ENCODE data around the gene PCIF1. TPM values are rescaled to one million over a fixed set of nuclear protein-coding genes. Genes with fewer than 3 reads are reported as not detected.

PCIF1 gene
- total and polyA plus RNA-seq, 2 experiments from 2014 or later, result 5.3 to 24.3 TPM

GRCh38 chr20:45933266-45934045 lies 1.0 kb upstream of the PCIF1 start:
- TF ChIP-seq EZH2 (IDR thresholded peaks at IDR 0.05; ENCODE audit: insufficient read depth, poor library complexity, severe bottlenecking), result no peak
- H2AFZ ChIP-seq, result peak overlapping the region; percentile 70
- peaks cover 12% of the 10 kb centered on the region; the same call in 1 of the 2 replicates for H3K4me1 ChIP-seq (ENCODE audit: insufficient read depth)
- peak overlapping the region; percentile 95 for H3K27ac ChIP-seq
- no peaks in the 10 kb centered on the region for H4K20me1 ChIP-seq (ENCODE audit: insufficient read depth)
- peak overlapping the region; percentile 99 for H3K9ac ChIP-seq
- peak overlapping the region; percentile 95 for H3K4me3 ChIP-seq
- peak overlapping the region; percentile 97 for H3K4me2 ChIP-seq (ENCODE audit: unreplicated experiment)
- H3F3A ChIP-seq (ENCODE audit: insufficient read depth), result peaks cover 16% of the 10 kb centered on the region
- H3K9me3 ChIP-seq (ENCODE audit: low read depth), result no peaks in the 10 kb centered on the region
- peak; percentile 83 for DNase-seq
- H3K27me3 ChIP-seq (replicated peaks; ENCODE audit: insufficient read depth), result no peaks in the 10 kb centered on the region
- H3K9me2 ChIP-seq (ENCODE audit: insufficient read depth), result no peaks in the 10 kb centered on the region
- peaks cover 9% of the 10 kb centered on the region; the same call in 1 of the 2 replicates for H3K36me3 ChIP-seq (ENCODE audit: low read depth)
- H3K79me2 ChIP-seq (ENCODE audit: insufficient read depth), result peaks cover 50% of the 10 kb centered on the region
- WGBS, 2 experiments (ENCODE audit: low coverage in 1 of 2, low lambda C conversion rate in 2 of 2, missing lambda C conversion rate in 2 of 2), result 32 to 33% methylated on average over 22 of the region's 22 CpGs
- in situ Hi-C loops (cut with MboI), result no loop called here

- H3K4me3 ChIP-seq, result peak overlapping the region; percentile 95
- peaks cover 12% of the 10 kb centered on the region; the same call in 1 of the 2 replicates for H3K4me1 ChIP-seq (ENCODE audit: insufficient read depth)
- peak overlapping the region; percentile 99 for H3K9ac ChIP-seq
- H3K9me3 ChIP-seq (ENCODE audit: low read depth), result no peaks in the 10 kb centered on the region
- 1 to 2% methylated on average over 26 to 33 of the region's 34 CpGs for WGBS, 2 experiments (ENCODE audit: low coverage in 1 of 2, low lambda C conversion rate in 2 of 2, missing lambda C conversion rate in 2 of 2)
- peaks cover 14% of the 10 kb centered on the region; the same call in 1 of the 2 replicates for H3F3A ChIP-seq (ENCODE audit: insufficient read depth)
- H3K4me2 ChIP-seq (ENCODE audit: unreplicated experiment), result peak overlapping the region; percentile 97
- H3K79me2 ChIP-seq (ENCODE audit: insufficient read depth), result peaks cover 52% of the 10 kb centered on the region
- peak; percentile 68 for DNase-seq
- peak overlapping the region; percentile 95 for H3K27ac ChIP-seq
- peaks cover 10% of the 10 kb centered on the region; the same call in 1 of the 2 replicates for H3K36me3 ChIP-seq (ENCODE audit: low read depth)
- no peaks in the 10 kb centered on the region for H3K27me3 ChIP-seq (replicated peaks; ENCODE audit: insufficient read depth)
- in situ Hi-C loops (cut with MboI), result no loop called here
- TF ChIP-seq EZH2 (IDR thresholded peaks at IDR 0.05; ENCODE audit: insufficient read depth, poor library complexity, severe bottlenecking) (no peak), EZH2phosphoT487 (IDR thresholded peaks at IDR 0.05; ENCODE audit: insufficient read depth, low read depth) (no peak)
- H2AFZ ChIP-seq, result peak overlapping the region; percentile 70
- H4K20me1 ChIP-seq (ENCODE audit: insufficient read depth), result no peaks in the 10 kb centered on the region
- no peaks in the 10 kb centered on the region for H3K9me2 ChIP-seq (ENCODE audit: insufficient read depth)
These were observed 367 bp upstream of the PCIF1 start for GRCh38 chr20:45934046-45934585.

- peak; percentile 76 for DNase-seq
- H3K9me2 ChIP-seq (ENCODE audit: insufficient read depth), result no peaks in the 10 kb centered on the region
- H3F3A ChIP-seq (ENCODE audit: insufficient read depth), result peaks cover 14% of the 10 kb centered on the region; the same call in 1 of the 2 replicates
- TF ChIP-seq EZH2 (IDR thresholded peaks at IDR 0.05; ENCODE audit: insufficient read depth, poor library complexity, severe bottlenecking), result no peak
- TF ChIP-seq EZH2phosphoT487 (IDR thresholded peaks at IDR 0.05; ENCODE audit: insufficient read depth, low read depth), result no peak
- peak overlapping the region; percentile 95 for H3K27ac ChIP-seq
- peaks cover 52% of the 10 kb centered on the region for H3K79me2 ChIP-seq (ENCODE audit: insufficient read depth)
- H4K20me1 ChIP-seq (ENCODE audit: insufficient read depth), result no peaks in the 10 kb centered on the region
- no peaks in the 10 kb centered on the region for H3K27me3 ChIP-seq (replicated peaks; ENCODE audit: insufficient read depth)
- peak overlapping the region; percentile 95 for H3K4me3 ChIP-seq
- no peaks in the 10 kb centered on the region for H3K9me3 ChIP-seq (ENCODE audit: low read depth)
- peak overlapping the region; percentile 93 for H3K4me2 ChIP-seq (ENCODE audit: unreplicated experiment)
- H3K36me3 ChIP-seq (ENCODE audit: low read depth), result peaks cover 10% of the 10 kb centered on the region; the same call in 1 of the 2 replicates
- H3K4me1 ChIP-seq (ENCODE audit: insufficient read depth), result peaks cover 12% of the 10 kb centered on the region; the same call in 1 of the 2 replicates
- in situ Hi-C loops (cut with MboI), result no loop called here
- H2AFZ ChIP-seq, result peak overlapping the region; percentile 82
- peak overlapping the region; percentile 99 for H3K9ac ChIP-seq
- WGBS, 2 experiments (ENCODE audit: low coverage in 1 of 2, low lambda C conversion rate in 2 of 2, missing lambda C conversion rate in 2 of 2), result 2% methylated on average over 21 of the region's 21 CpGs
These were observed 1.0 kb downstream of the PCIF1 start for GRCh38 chr20:45935416-45936046.

- Histone ChIP-seq H3K9me2 (ENCODE audit: insufficient read depth) (no peaks in the 10 kb centered on the region), H3K27ac (no peak overlapping the region), H3K9ac (no peak overlapping the region), H2AFZ (no peak overlapping the region), H3F3A (ENCODE audit: insufficient read depth) (peaks cover 14% of the 10 kb centered on the region; the same call in 1 of the 2 replicates), H4K20me1 (ENCODE audit: insufficient read depth) (no peaks in the 10 kb centered on the region), H3K9me3 (ENCODE audit: low read depth) (no peaks in the 10 kb centered on the region), H3K36me3 (ENCODE audit: low read depth) (peaks cover 16% of the 10 kb centered on the region; the same call in 1 of the 2 replicates), H3K79me2 (ENCODE audit: insufficient read depth) (peaks cover 40% of the 10 kb centered on the region), H3K4me1 (ENCODE audit: insufficient read depth) (peaks cover 12% of the 10 kb centered on the region; the same call in 1 of the 2 replicates), H3K4me3 (no peak overlapping the region), H3K27me3 (replicated peaks; ENCODE audit: insufficient read depth) (no peaks in the 10 kb centered on the region), H3K4me2 (ENCODE audit: unreplicated experiment) (no peak overlapping the region)
- TF ChIP-seq EZH2 (IDR thresholded peaks at IDR 0.05; ENCODE audit: insufficient read depth, poor library complexity, severe bottlenecking), result no peak
- TF ChIP-seq EZH2phosphoT487 (IDR thresholded peaks at IDR 0.05; ENCODE audit: insufficient read depth, low read depth), result no peak
- no peak for DNase-seq
- 68 to 79% methylated on average over 2 of the region's 2 CpGs for WGBS, 2 experiments (ENCODE audit: low coverage in 1 of 2, low lambda C conversion rate in 2 of 2, missing lambda C conversion rate in 2 of 2)
- in situ Hi-C loops (cut with MboI), result no loop called here
These were observed 3.3 kb downstream of the PCIF1 start for GRCh38 chr20:45937765-45938164.

Data from GM23248 (cell line).